Endothelial cell of umbilical vein (primary cell): ENCODE results near the gene SLC11A2. TPM values are rescaled to one million over a fixed set of nuclear protein-coding genes. Genes with fewer than 3 reads are reported as not detected.

Source experiments
- BruUV-seq: library from RNA; stranded (reverse); fragments of 400-500 nt; replicated peaks from 2 replicates; lab custom pipeline; 2021; lab: Mats Ljungman, UMichigan
- CTCF ChIA-PET: fragments of 300-600, 350-600 bp; sonication (Branson Sonifier 250); formaldehyde crosslinking; loops from one replicate; lab custom pipeline; 2021; ENCODE audit warnings: antibody characterized with exemption, inconsistent platforms; lab: Charles Lee
- POLR2A ChIA-PET: fragments of 300-600, 350-600 bp; sonication (Branson Sonifier 250); formaldehyde crosslinking; loops from one replicate; lab custom pipeline; 2021; ENCODE audit warnings: antibody characterized with exemption, inconsistent platforms; lab: Charles Lee
- DNase-seq: peaks from one replicate; pipeline ENCODE4 v3.0.0-alpha.2; 2011; ENCODE audit warnings: low read depth, low spot score
- FAIRE-seq: peaks from 2 replicates; lab custom pipeline; 2011; peaks lifted over from hg19 to GRCh38; lab: Jason Lieb, UNC
- H2AFZ ChIP-seq: 2 replicates; pipeline ENCODE4 v1.6.0; 2012; ENCODE audit warnings: low read depth, low read length, control low read depth, inconsistent platforms
- H3K27ac ChIP-seq: 2 replicates; pipeline ENCODE4 v1.5.1; 2011; ENCODE audit warnings: low read depth, mild to moderate bottlenecking, control low read depth, low read length, moderate library complexity; ENCODE audit not compliant: insufficient read depth
- H3K27me3 ChIP-seq, 2 experiments: 2 replicates each; pipeline versions ENCODE4 v1.6.0 to v1.6.1; 2011; ENCODE audit warnings: low read length in 2 of 2, mixed read lengths in 1 of 2; ENCODE audit not compliant: control insufficient read depth in 2 of 2, insufficient read depth in 2 of 2
- H3K36me3 ChIP-seq, 2 experiments: 2 replicates in 1 of 2; 3 replicates in 1 of 2; pipeline ENCODE4 v1.5.1; 2011; ENCODE audit warnings: low read length in 2 of 2, mild to moderate bottlenecking in 1 of 2, moderate library complexity in 1 of 2; ENCODE audit not compliant: control insufficient read depth in 2 of 2, insufficient read depth in 2 of 2; ENCODE audit errors: extremely low read depth in 1 of 2
- H3K4me1 ChIP-seq: 3 replicates; pipeline ENCODE4 v1.5.1; 2011; ENCODE audit warnings: mild to moderate bottlenecking, low read length; ENCODE audit not compliant: control insufficient read depth, insufficient read depth; ENCODE audit errors: extremely low read depth
- H3K4me2 ChIP-seq: 2 replicates; pipeline ENCODE4 v1.6.1; 2011; ENCODE audit warnings: low read length, control low read depth, mixed read lengths; ENCODE audit not compliant: insufficient read depth
- H3K4me3 ChIP-seq, 3 experiments: fragments of 200-600 bp in 1 of 3; sonication (generic), shearing (Covaris generic) in 1 of 3; replicated peaks in 1 of 3; 2 replicates each; pipeline ENCODE4 v1.5.1; 2011 to 2016; ENCODE audit warnings: control low read depth in 3 of 3, low read length in 3 of 3, mild to moderate bottlenecking in 2 of 3, inconsistent platforms in 1 of 3, low read depth in 1 of 3, moderate library complexity in 1 of 3; ENCODE audit not compliant: insufficient read depth in 1 of 3
- H3K79me2 ChIP-seq: 2 replicates; pipeline ENCODE4 v1.6.0; 2012; ENCODE audit warnings: low read length, inconsistent platforms; ENCODE audit not compliant: control insufficient read depth, insufficient read depth
- H3K9ac ChIP-seq: replicated peaks from 2 replicates; pipeline ENCODE3; 2011; ENCODE audit warnings: low read length, control low read depth; ENCODE audit not compliant: insufficient read depth; ENCODE audit errors: extremely low read depth
- H3K9me1 ChIP-seq: replicated peaks from 3 replicates; pipeline ENCODE4 v1.6.0; 2011; ENCODE audit warnings: mild to moderate bottlenecking, low read length; ENCODE audit not compliant: control insufficient read depth, insufficient read depth; ENCODE audit errors: extremely low read depth
- H3K9me3 ChIP-seq: replicated peaks from 2 replicates; pipeline ENCODE4 v1.5.1; 2012; ENCODE audit warnings: low read length, inconsistent platforms; ENCODE audit not compliant: control insufficient read depth, insufficient read depth
- H4K20me1 ChIP-seq: replicated peaks from 2 replicates; pipeline ENCODE3; 2011; ENCODE audit warnings: mild to moderate bottlenecking, low read length; ENCODE audit not compliant: control insufficient read depth, insufficient read depth; ENCODE audit errors: extremely low read depth
- CTCF ChIP-seq, 2 donors: IDR thresholded peaks; 1 replicate in 1 of 2; 2 replicates in 1 of 2; pipeline ENCODE4 v1.5.1; 2011; ENCODE audit warnings: low read length in 2 of 2, mild to moderate bottlenecking in 2 of 2, moderate library complexity in 2 of 2, control low read depth in 1 of 2, inconsistent platforms in 1 of 2, low read depth in 1 of 2; ENCODE audit not compliant: insufficient read depth in 1 of 2; ENCODE audit errors: extremely low read depth in 1 of 2
- EZH2 ChIP-seq: IDR thresholded peaks from 2 replicates; pipeline ENCODE4 v1.6.1; 2012; ENCODE audit warnings: borderline replicate concordance, low read depth, mild to moderate bottlenecking, moderate library complexity, low read length, inconsistent platforms; ENCODE audit not compliant: severe bottlenecking
- FOS ChIP-seq: IDR thresholded peaks from 2 replicates; pipeline ENCODE4 v1.6.1; 2011; ENCODE audit warnings: mild to moderate bottlenecking, low read length, moderate library complexity, borderline replicate concordance; ENCODE audit not compliant: insufficient read depth
- GATA2 ChIP-seq: IDR thresholded peaks from 2 replicates; pipeline ENCODE4 v1.7.0; 2011; ENCODE audit warnings: low read depth, mild to moderate bottlenecking, moderate library complexity, mixed read lengths, low read length; ENCODE audit not compliant: insufficient read length, insufficient read depth
- JUN ChIP-seq: IDR thresholded peaks from 2 replicates; pipeline ENCODE4 v1.6.1; 2011; ENCODE audit warnings: borderline replicate concordance, low read depth; ENCODE audit not compliant: insufficient read length, insufficient read depth
- MAX ChIP-seq: IDR thresholded peaks from 2 replicates; pipeline ENCODE4 v1.6.1; 2011; ENCODE audit not compliant: insufficient read depth, insufficient read length
- MYC ChIP-seq: IDR thresholded peaks from one replicate; pipeline ENCODE4 v1.6.1; 2011; ENCODE audit warnings: mild to moderate bottlenecking, low read depth, low read length
- POLR2A ChIP-seq: IDR thresholded peaks from 2 replicates; pipeline ENCODE4 v1.6.1; 2012; ENCODE audit warnings: low read depth, mild to moderate bottlenecking, control low read depth, low read length
- POLR2AphosphoS5 ChIP-seq: IDR thresholded peaks from 2 replicates; pipeline ENCODE4 v1.6.1; 2012; ENCODE audit warnings: low read depth, mild to moderate bottlenecking, control low read depth, low read length, moderate library complexity; ENCODE audit not compliant: insufficient read depth
- dilution Hi-C: fragments of 300-500 bp; cut with MboI; formaldehyde crosslinking; loops from one replicate; pipeline ENCODE4 v1.15.0; 2019; ENCODE audit warnings: low sequenced_read_pairs; ENCODE audit not compliant: extremely low pct_ligation_motif_present
- intact Hi-C: fragments of 100-400 bp; cut with micrococcal nuclease; formaldehyde crosslinking; loops from one replicate; pipeline ENCODE4 v1.10.0; 2022
- polyA plus RNA-seq, 4 experiments: library from polyadenylated mRNA; depleted of rRNA in 3 of 4; stranded (reverse) in 3 of 4; unstranded in 1 of 4; fragments of >200 nt; gene quantifications; 2 replicates each; pipeline versions ENCODE4 v1.2.1 to v1.2.3, GENCODE V29; 2011 to 2012; ENCODE audit warnings: missing spikeins in 1 of 4
- total RNA-seq: library from RNA; stranded (reverse); gene quantifications from 2 replicates; pipeline ENCODE4 v1.2.3, GENCODE V29; 2021

The SLC11A2 gene
- total and polyA plus RNA-seq, 2 donors (not counting 3 experiments of a cell fraction or from before 2014, with no cell fraction given), result 47.5 to 56.4 TPM

- no peak for DNase-seq
- Histone ChIP-seq H3K27me3 (no peaks in the 10 kb centered on the region), H3K4me1 (peaks cover 17% of the 10 kb centered on the region), H3K36me3 (no peaks in the 10 kb centered on the region), H3K79me2 (peaks cover 74% of the 10 kb centered on the region), H3K4me3 (no peak overlapping the region), H4K20me1 (no peaks in the 10 kb centered on the region), H3K9me3 (no peaks in the 10 kb centered on the region), H3K27ac (no peak overlapping the region), H2AFZ (no peak overlapping the region), H3K9ac (no peak overlapping the region), H3K4me2 (no peak overlapping the region), H3K9me1 (no peaks in the 10 kb centered on the region)
- no peak for FAIRE-seq
- ChIA-PET CTCF (interaction anchor here (1.0 kb wide), 1 partner anchor 14 kb away, joined by 3 read pairs; no protein-coding TSS in a partner anchor), POLR2A (no interaction called here)
- intact Hi-C loops (no loop called here), dilution Hi-C loops (no loop called here)
- TF ChIP-seq POLR2AphosphoS5 (no peak), JUN (no peak), POLR2A (no peak), GATA2 (no peak), CTCF (IDR thresholded peaks at IDR 0.05; ENCODE audit: extremely low read depth in 1 of 2, insufficient read depth in 1 of 2, low read depth in 1 of 2, low read length in 2 of 2) (no peak), MAX (no peak), MYC (no peak), FOS (no peak), EZH2 (no peak)
- no TSS peak for BruUV-seq
Measured at GRCh38 chr12:51021694-51022093, 4.5 kb downstream of the SLC11A2 start.
